Measurements from ENCODE around the gene SIGLEC9. TPM values are rescaled to one million over a fixed set of nuclear protein-coding genes. Genes with fewer than 3 reads are reported as not detected.

SIGLEC9 gene
- total RNA-seq, 1 donor from 2014 or later, result 0.82 TPM

DNA sequence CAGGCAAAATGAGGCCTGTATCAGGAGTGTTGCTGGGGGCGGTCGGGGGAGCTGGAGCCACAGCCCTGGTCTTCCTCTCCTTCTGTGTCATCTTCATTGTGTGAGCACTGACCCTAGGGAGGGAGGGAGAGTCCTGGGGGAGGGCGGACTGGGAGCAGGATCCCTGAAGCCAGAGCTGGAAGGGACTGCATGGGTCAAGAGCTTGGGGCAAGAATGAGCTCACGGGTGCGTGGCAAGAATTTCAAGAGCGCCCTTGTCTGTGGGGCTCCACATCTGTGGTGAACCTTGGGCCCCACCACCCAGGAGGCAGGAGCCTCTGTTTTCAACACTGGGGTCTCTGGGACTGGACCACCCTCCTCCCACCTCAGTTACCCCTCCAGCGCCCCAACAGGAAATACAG is 22.0 kb downstream of the SIGLEC9 start:
- H3K36me3 Mint-ChIP-seq (ENCODE audit: low read depth, unreplicated experiment), result peaks cover 5% of the 10 kb centered on the region
- no peaks in the 10 kb centered on the region for H3K9me3 Mint-ChIP-seq (ENCODE audit: unreplicated experiment)
- TF ChIP-seq, protein P1, sequence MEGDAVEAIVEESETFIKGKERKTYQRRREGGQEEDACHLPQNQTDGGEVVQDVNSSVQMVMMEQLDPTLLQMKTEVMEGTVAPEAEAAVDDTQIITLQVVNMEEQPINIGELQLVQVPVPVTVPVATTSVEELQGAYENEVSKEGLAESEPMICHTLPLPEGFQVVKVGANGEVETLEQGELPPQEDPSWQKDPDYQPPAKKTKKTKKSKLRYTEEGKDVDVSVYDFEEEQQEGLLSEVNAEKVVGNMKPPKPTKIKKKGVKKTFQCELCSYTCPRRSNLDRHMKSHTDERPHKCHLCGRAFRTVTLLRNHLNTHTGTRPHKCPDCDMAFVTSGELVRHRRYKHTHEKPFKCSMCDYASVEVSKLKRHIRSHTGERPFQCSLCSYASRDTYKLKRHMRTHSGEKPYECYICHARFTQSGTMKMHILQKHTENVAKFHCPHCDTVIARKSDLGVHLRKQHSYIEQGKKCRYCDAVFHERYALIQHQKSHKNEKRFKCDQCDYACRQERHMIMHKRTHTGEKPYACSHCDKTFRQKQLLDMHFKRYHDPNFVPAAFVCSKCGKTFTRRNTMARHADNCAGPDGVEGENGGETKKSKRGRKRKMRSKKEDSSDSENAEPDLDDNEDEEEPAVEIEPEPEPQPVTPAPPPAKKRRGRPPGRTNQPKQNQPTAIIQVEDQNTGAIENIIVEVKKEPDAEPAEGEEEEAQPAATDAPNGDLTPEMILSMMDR (IDR thresholded peaks at IDR 0.05; ENCODE audit: unreplicated experiment), result no peak
- peaks cover 13% of the 10 kb centered on the region for H3K4me1 Mint-ChIP-seq (ENCODE audit: unreplicated experiment)
- DNase-seq (ENCODE audit: low spot score), result no peak
- no peak overlapping the region for H3K27ac Mint-ChIP-seq (ENCODE audit: unreplicated experiment)
- H3K4me3 Mint-ChIP-seq (ENCODE audit: unreplicated experiment), result no peak overlapping the region
- H3K27me3 Mint-ChIP-seq (ENCODE audit: unreplicated experiment), result peaks cover 8% of the 10 kb centered on the region

DNA sequence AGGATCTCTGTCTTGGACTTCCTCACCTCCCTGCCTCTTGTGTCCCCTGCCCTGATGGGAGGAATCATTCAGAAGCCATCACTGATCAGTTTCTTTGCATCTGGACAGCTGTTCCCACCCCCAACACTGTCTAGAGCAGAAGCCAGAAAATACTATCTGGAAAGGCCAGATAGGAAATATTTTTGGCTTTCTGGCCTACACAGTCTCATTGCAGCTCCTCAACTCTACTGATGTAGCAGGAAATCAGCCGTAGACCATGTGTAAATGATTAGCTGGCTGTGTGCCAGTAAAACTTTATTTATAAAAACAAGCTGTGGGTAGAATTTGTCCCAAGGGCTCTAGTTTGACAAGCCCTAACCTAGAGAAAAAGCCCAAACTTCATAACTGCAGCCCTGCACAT is 23.0 kb downstream of the SIGLEC9 start:
- no peak overlapping the region for H3K27ac Mint-ChIP-seq (ENCODE audit: unreplicated experiment)
- no peak overlapping the region for H3K4me3 Mint-ChIP-seq (ENCODE audit: unreplicated experiment)
- TF ChIP-seq, protein P1 (IDR thresholded peaks at IDR 0.05; ENCODE audit: unreplicated experiment), result no peak
- H3K27me3 Mint-ChIP-seq (ENCODE audit: unreplicated experiment), result peaks cover 9% of the 10 kb centered on the region
- no peaks in the 10 kb centered on the region for H3K9me3 Mint-ChIP-seq (ENCODE audit: unreplicated experiment)
- DNase-seq (ENCODE audit: low spot score), result no peak
- H3K4me1 Mint-ChIP-seq (ENCODE audit: unreplicated experiment), result peaks cover 13% of the 10 kb centered on the region
- peaks cover 10% of the 10 kb centered on the region for H3K36me3 Mint-ChIP-seq (ENCODE audit: low read depth, unreplicated experiment)

DNA sequence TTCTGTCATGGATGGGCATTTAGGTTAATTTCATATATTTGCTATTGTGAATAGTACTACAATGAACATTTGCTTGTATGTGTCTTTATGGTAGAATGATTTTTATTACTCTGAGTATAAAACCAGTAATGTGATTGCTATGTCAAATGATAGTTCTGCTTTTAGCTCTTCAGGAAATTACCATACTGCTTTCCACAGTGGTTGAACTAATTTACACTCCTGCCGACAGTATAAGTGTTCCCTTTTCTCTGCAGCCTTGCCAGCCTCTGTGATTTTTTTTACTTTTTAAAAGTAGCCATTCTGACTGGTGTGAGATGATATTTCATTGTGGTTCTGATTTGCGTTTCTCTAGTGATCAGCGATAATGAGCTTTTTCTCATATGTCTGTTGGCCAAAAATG is 23.9 kb downstream of the SIGLEC9 start:
- Mint-ChIP-seq H3K9me3 (ENCODE audit: unreplicated experiment) (no peaks in the 10 kb centered on the region), H3K27ac (ENCODE audit: unreplicated experiment) (no peak overlapping the region), H3K36me3 (ENCODE audit: low read depth, unreplicated experiment) (peaks cover 10% of the 10 kb centered on the region), H3K4me3 (ENCODE audit: unreplicated experiment) (no peak overlapping the region), H3K27me3 (ENCODE audit: unreplicated experiment) (peaks cover 10% of the 10 kb centered on the region), H3K4me1 (ENCODE audit: unreplicated experiment) (peaks cover 13% of the 10 kb centered on the region)
- no peak for DNase-seq (ENCODE audit: low spot score)
- TF ChIP-seq, protein P1 (IDR thresholded peaks at IDR 0.05; ENCODE audit: unreplicated experiment), result no peak

DNA sequence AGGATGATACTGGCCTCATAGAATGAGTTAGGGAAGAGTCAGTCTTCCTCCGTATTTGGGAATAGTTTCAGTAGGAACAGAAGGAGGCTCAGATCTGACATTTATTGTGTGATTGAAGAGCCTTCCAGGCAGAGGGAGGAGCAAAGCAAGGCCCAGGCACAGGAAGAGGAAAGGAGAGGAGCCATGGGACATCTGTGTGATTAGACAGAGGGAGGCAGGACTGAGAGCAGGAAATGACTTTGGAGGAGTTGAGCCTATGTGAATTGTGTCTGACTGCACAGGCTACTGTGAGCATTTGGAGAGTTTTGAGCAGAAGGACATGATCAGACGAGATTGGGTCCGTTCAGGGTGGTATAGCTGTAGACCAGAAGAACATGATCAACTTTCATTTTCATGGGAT is 25.9 kb downstream of the SIGLEC9 start:
- no peak overlapping the region for H3K27ac Mint-ChIP-seq (ENCODE audit: unreplicated experiment)
- peaks cover 10% of the 10 kb centered on the region for H3K36me3 Mint-ChIP-seq (ENCODE audit: low read depth, unreplicated experiment)
- peaks cover 13% of the 10 kb centered on the region for H3K4me1 Mint-ChIP-seq (ENCODE audit: unreplicated experiment)
- TF ChIP-seq, protein P1 (IDR thresholded peaks at IDR 0.05; ENCODE audit: unreplicated experiment), result no peak
- H3K27me3 Mint-ChIP-seq (ENCODE audit: unreplicated experiment), result peaks cover 4% of the 10 kb centered on the region
- H3K9me3 Mint-ChIP-seq (ENCODE audit: unreplicated experiment), result no peaks in the 10 kb centered on the region
- peak overlapping the region; percentile 3 for H3K4me3 Mint-ChIP-seq (ENCODE audit: unreplicated experiment)
- DNase-seq (ENCODE audit: low spot score), result no peak

DNA sequence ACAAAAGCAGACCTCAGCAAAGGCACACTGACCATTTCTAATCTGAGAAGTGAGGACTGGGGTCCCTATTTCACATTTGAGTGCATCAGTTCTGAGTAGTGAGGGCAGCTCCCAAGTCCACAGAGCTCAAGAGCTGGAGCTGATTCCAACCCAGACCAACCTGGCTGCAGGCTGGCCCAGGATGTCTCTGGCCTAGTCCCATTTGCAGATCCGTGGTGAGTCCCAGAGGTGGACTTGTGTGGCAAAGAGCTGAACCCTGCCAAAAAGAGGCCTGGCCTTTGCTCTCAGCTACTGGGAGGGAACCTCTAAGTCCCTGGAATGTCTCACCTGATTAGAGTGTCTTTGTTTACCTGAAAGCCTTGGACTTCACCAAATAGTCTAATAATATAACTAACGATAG is 32.0 kb downstream of the SIGLEC9 start:
- Mint-ChIP-seq H3K9me3 (ENCODE audit: unreplicated experiment) (no peaks in the 10 kb centered on the region), H3K4me1 (ENCODE audit: unreplicated experiment) (peaks cover 5% of the 10 kb centered on the region), H3K27ac (ENCODE audit: unreplicated experiment) (no peak overlapping the region), H3K4me3 (ENCODE audit: unreplicated experiment) (no peak overlapping the region), H3K36me3 (ENCODE audit: low read depth, unreplicated experiment) (peaks cover 6% of the 10 kb centered on the region), H3K27me3 (ENCODE audit: unreplicated experiment) (peaks cover 1% of the 10 kb centered on the region)
- DNase-seq (ENCODE audit: low spot score), result no peak
- TF ChIP-seq, protein P1 (IDR thresholded peaks at IDR 0.05; ENCODE audit: unreplicated experiment), result no peak

Measured in endothelial cell (in vitro differentiated cells).